ENCODE data around the gene CCDC175.

Gene CCDC175

GRCh38 chr14:59484639-59485175 is 91.9 kb downstream of the CCDC175 start:
- intact Hi-C loops (cut with DNase I): no loop called here
- DNase-seq: no peak

GRCh38 chr14:59483819-59484638 is 92.6 kb downstream of the CCDC175 start, which contains the start of the genes JKAMP and L3HYPDH:
Gene JKAMP (plus strand): TSS chr14:59484517. CDS start chr14:59484590, 73 bp downstream.
Gene L3HYPDH (minus strand): TSS chr14:59484408. CDS start chr14:59484316, 92 bp downstream.
- DNase-seq: peak; percentile 92 to 99 (median 98)
- intact Hi-C loops (cut with DNase I): no loop called here

- peak in 26 of 42 donors; percentile 18 to 63 (median 34) for DNase-seq
- intact Hi-C loops (cut with DNase I): no loop called here
These were observed 93.2 kb downstream of the CCDC175 start for GRCh38 chr14:59483363-59483762.

GRCh38 chr14:59482541-59483331 is 93.9 kb downstream of the CCDC175 start:
- DNase-seq: peak in 10 of 42 donors; percentile 9 to 65 (median 29)
- intact Hi-C loops (cut with DNase I): no loop called here

GRCh38 chr14:59481871-59482540 is 94.6 kb downstream of the CCDC175 start:
- peak in 1 of 42 donors; percentile 11 for DNase-seq
- intact Hi-C loops (cut with DNase I): no loop called here

GRCh38 chr14:59481407-59481806 is 95.2 kb downstream of the CCDC175 start:
- intact Hi-C loops (cut with DNase I): no loop called here
- DNase-seq: no peak

- DNase-seq: no peak
- intact Hi-C loops (cut with DNase I): no loop called here
These were observed 96.4 kb downstream of the CCDC175 start for GRCh38 chr14:59480166-59480565.

GRCh38 chr14:59478540-59478939 is 98.1 kb downstream of the CCDC175 start:
- no peak for DNase-seq
- intact Hi-C loops (cut with DNase I): no loop called here

- intact Hi-C loops (cut with DNase I): no loop called here
- no peak for DNase-seq
These were observed 100.9 kb downstream of the CCDC175 start for GRCh38 chr14:59475709-59476108.

- intact Hi-C loops (cut with DNase I): no loop called here
- DNase-seq: no peak
These were observed 102.4 kb downstream of the CCDC175 start for GRCh38 chr14:59474172-59474571.

GRCh38 chr14:59465316-59466135 is 111.1 kb downstream of the CCDC175 start, which contains the start of gene GPR135:
Gene GPR135 (minus strand): TSS chr14:59465380. CDS start chr14:59465226, 154 bp downstream.
- intact Hi-C loops (cut with DNase I): no loop called here
- peak in 30 of 42 donors; percentile 25 to 79 (median 56) for DNase-seq

GRCh38 chr14:59464486-59465315 is 111.9 kb downstream of the CCDC175 start:
- intact Hi-C loops (cut with DNase I): no loop called here
- DNase-seq: peak in 41 of 42 donors; percentile 7 to 82 (median 56)

- peak in 19 of 42 donors; percentile 8 to 57 (median 36) for DNase-seq
- intact Hi-C loops (cut with DNase I): no loop called here
These were observed 112.7 kb downstream of the CCDC175 start for GRCh38 chr14:59463787-59464485.

- intact Hi-C loops (cut with DNase I): no loop called here
- DNase-seq: no peak
These were observed 114.7 kb downstream of the CCDC175 start for GRCh38 chr14:59461891-59462290.

GRCh38 chr14:59460378-59460777 is 116.2 kb downstream of the CCDC175 start:
- intact Hi-C loops (cut with DNase I): no loop called here
- no peak for DNase-seq

- intact Hi-C loops (cut with DNase I): no loop called here
- DNase-seq: no peak
These were observed 118.1 kb downstream of the CCDC175 start for GRCh38 chr14:59458486-59458885.

- DNase-seq: no peak
- intact Hi-C loops (cut with DNase I): no loop called here
These were observed 121.2 kb downstream of the CCDC175 start for GRCh38 chr14:59455411-59455810.

Data from head of caudate nucleus (tissue), 42 donors.